Metanephros (tissue), 1 donor: ENCODE data around the gene ZSWIM7. TPM values are rescaled to one million over a fixed set of nuclear protein-coding genes. Genes with fewer than 3 reads are reported as not detected.

Experiments
- total RNA-seq: library from RNA; depleted of rRNA; stranded (reverse); fragments of >200 nt; gene quantifications from one replicate; pipeline ENCODE4 v1.2.3, GENCODE V29; 2014

The ZSWIM7 gene, protein sequence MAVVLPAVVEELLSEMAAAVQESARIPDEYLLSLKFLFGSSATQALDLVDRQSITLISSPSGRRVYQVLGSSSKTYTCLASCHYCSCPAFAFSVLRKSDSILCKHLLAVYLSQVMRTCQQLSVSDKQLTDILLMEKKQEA
- total RNA-seq: 18.3 TPM

DNA sequence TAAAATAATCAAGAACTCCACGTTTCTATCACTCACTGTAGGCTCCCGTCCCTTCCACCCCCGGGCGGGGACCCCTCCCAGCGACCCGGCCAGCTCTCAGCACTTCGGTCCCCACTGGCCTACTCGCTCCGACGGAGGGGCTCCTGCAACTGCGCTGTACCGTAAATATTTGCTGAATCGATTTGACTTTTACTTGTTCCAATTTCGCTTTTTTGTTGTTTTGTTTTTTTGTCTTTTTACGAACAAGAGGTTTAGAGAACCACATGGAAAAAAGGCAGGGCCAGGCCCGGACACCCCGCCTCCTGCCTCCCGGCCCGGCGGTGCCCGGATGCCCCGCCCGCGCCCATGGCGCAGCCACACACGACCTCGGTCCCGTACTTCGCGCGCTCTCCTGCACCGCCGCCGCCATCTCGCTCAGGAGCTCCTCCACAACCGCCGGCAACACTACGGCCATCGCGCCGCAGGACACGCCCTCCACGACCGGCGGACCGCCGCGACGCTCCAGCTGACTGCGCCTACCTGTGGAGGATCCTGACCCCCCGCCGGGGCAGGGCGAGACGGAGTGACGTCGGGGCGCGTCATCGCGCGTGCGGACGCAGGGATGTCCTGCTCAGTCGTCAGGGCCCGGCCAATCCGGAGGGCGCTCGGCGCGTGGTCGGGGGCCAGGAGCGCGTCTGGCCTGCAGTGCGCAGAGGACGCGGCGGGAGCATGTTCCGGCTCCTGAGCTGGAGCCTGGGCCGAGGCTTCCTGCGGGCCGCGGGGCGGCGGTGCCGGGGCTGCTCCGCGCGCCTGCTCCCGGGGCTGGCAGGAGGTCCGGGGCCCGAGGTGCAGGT lies at the start of gene ZSWIM7, which contains the start of gene TTC19:
TSS of gene ZSWIM7 (minus strand) at position 564 of the 833 bp plus-strand sequence. CDS start at position 454, 110 bp downstream.
TSS of gene TTC19 (plus strand) at position 684 of the 833 bp plus-strand sequence. CDS start at position 709, 25 bp downstream.

DNA sequence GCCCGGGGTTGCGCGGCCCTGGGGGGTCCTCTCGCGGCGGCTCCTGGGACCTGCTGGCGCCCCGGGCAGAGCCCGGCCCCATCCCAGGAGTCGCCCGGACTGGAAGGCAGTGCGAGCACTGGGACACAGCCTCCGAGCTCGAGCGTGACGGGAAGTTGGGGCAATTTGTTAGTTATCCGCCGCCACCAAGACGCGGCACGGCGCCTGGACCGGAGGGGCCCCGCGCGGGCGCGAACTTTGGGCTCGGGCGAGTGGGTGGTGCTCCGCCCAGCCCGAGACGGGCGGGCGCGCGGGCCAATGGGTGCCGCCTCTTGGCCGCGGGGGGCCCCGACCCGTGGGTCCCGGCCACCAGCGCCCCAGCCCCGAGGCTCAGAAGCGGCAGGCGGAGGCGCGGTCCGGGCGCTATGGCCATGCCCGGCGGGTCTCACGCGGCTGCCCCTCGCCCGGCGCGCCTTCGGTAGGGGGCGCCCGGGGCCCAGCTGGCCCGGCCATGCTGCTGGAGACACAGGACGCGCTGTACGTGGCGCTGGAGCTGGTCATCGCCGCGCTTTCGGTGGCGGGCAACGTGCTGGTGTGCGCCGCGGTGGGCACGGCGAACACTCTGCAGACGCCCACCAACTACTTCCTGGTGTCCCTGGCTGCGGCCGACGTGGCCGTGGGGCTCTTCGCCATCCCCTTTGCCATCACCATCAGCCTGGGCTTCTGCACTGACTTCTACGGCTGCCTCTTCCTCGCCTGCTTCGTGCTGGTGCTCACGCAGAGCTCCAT lies 54.6 kb downstream of the ZSWIM7 start, which contains the start of gene ADORA2B:
TSS of gene ADORA2B (plus strand) at position 372 of the 768 bp plus-strand sequence. CDS start at position 491, 119 bp downstream.

Other genes starting within 250 kb of the ZSWIM7 start
- 1.8 TPM for gene ADORA2B, start 54.6 kb downstream of the ZSWIM7 start, total RNA-seq
- gene TTC19, start 120 bp upstream of the ZSWIM7 start, total RNA-seq: 67.8 TPM
- 154 TPM for gene NCOR1, start 215.8 kb upstream of the ZSWIM7 start, total RNA-seq
- 41.3 TPM for gene PIGL, start 217.5 kb upstream of the ZSWIM7 start, total RNA-seq